ENCODE measurements around the gene MTHFD1L. TPM values are rescaled to one million over a fixed set of nuclear protein-coding genes. Genes with fewer than 3 reads are reported as not detected.

The MTHFD1L gene
- total and polyA plus RNA-seq, 2 of the 4 experiments (the other 2 are of a cell fraction), result 43.5 to 53.2 TPM

- Histone ChIP-seq H4K20me1 (ENCODE audit: insufficient read depth, low read length) (no peaks in the 10 kb centered on the region; the same call in 1 of the 2 replicates), H4K5ac (ENCODE audit: low read depth, low read length) (no peak overlapping the region), H2BK20ac (ENCODE audit: low read depth, low read length) (no peak overlapping the region), H4K8ac (ENCODE audit: low read depth in 2 of 2, low read length in 2 of 2) (no peak overlapping the region), H3K14ac (replicated peaks; ENCODE audit: low read depth, low read length) (no peak overlapping the region), H3K79me1 (ENCODE audit: low read depth in 1 of 2, low read length in 2 of 2) (peaks cover 20 to 28% of the 10 kb centered on the region in 2 experiments), H2BK15ac (ENCODE audit: low read depth, low read length) (no peak overlapping the region), H3K4me2 (ENCODE audit: low read depth, low read length) (no peak overlapping the region), H3K23ac (ENCODE audit: low read depth, low read length) (no peak overlapping the region), H3K9me3 (ENCODE audit: control insufficient read depth, insufficient read depth, low read length) (no peaks in the 10 kb centered on the region), H4K91ac (ENCODE audit: insufficient read depth, low read depth, low read length) (no peak overlapping the region), H3K36me3 (ENCODE audit: control insufficient read depth, insufficient read depth, low read length) (peaks cover 23% of the 10 kb centered on the region), H3K4me3 (ENCODE audit: insufficient read depth, low read depth, low read length) (no peak overlapping the region), H2AFZ (replicated peaks; ENCODE audit: low read length, poor library complexity) (no peak overlapping the region), H3K4me1 (ENCODE audit: control insufficient read depth, insufficient read depth, low read length) (peaks cover 3% of the 10 kb centered on the region), H3K4ac (ENCODE audit: low read depth, low read length) (no peak overlapping the region), H3K9me1 (ENCODE audit: insufficient read depth, low read length) (peaks cover 6% of the 10 kb centered on the region), H2AK5ac (ENCODE audit: low read depth, low read length) (no peak overlapping the region), H2BK120ac (ENCODE audit: low read depth, low read length) (no peak overlapping the region), H3K9ac (ENCODE audit: low read depth, low read length) (no peak overlapping the region), H2BK5ac (ENCODE audit: low read depth, low read length, poor library complexity, severe bottlenecking) (no peak overlapping the region), H3K27me3 (ENCODE audit: control insufficient read depth, insufficient read depth, low read length) (no peaks in the 10 kb centered on the region), H3K56ac (ENCODE audit: extremely low read depth, insufficient read depth, low read length) (no peak overlapping the region), H3K27ac (ENCODE audit: insufficient read depth, low read length) (no peak overlapping the region), H3K18ac (ENCODE audit: low read depth, low read length) (no peak overlapping the region), H2AK9ac (replicated peaks; ENCODE audit: low read depth, low read length, poor library complexity) (no peak overlapping the region)
- dilution Hi-C loops (cut with HindIII; ENCODE audit: low sequenced_read_pairs, unreplicated experiment) (no loop called here), intact Hi-C loops (cut with micrococcal nuclease) (no loop called here), in situ Hi-C loops (cut with MboI; ENCODE audit: low sequenced_read_pairs) (no loop called here)
- DNase-seq, result no peak
- WGBS, 2 experiments (ENCODE audit: extremely low coverage in 2 of 2, insufficient read length in 1 of 2), result 100% methylated on average over 4 of the region's 6 CpGs; no CpG with 5 or more reads in 1 of the 2 experiments
- no TSS peak for BruUV-seq (replicated peaks)
- ATAC-seq (ENCODE audit: low read depth), result no peak
- no peak for TF ChIP-seq MAFK (IDR thresholded peaks at IDR 0.05; ENCODE audit: low read depth, low read length)
- no peak for TF ChIP-seq RCOR1 (IDR thresholded peaks at IDR 0.05; ENCODE audit: insufficient replicate concordance, low read length)
- no peak for TF ChIP-seq MXI1 (IDR thresholded peaks at IDR 0.05; ENCODE audit: borderline replicate concordance, low read depth, low read length)
- no peak for TF ChIP-seq SMC3 (IDR thresholded peaks at IDR 0.05; ENCODE audit: low read depth, low read length)
- TF ChIP-seq, protein P1, sequence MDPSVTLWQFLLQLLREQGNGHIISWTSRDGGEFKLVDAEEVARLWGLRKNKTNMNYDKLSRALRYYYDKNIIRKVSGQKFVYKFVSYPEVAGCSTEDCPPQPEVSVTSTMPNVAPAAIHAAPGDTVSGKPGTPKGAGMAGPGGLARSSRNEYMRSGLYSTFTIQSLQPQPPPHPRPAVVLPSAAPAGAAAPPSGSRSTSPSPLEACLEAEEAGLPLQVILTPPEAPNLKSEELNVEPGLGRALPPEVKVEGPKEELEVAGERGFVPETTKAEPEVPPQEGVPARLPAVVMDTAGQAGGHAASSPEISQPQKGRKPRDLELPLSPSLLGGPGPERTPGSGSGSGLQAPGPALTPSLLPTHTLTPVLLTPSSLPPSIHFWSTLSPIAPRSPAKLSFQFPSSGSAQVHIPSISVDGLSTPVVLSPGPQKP (IDR thresholded peaks at IDR 0.05; ENCODE audit: borderline replicate concordance, low read depth, low read length), result no peak
- TF ChIP-seq FOS (IDR thresholded peaks at IDR 0.05; ENCODE audit: low read depth, low read length), result no peak
- no peak for TF ChIP-seq RFX5 (IDR thresholded peaks at IDR 0.05; ENCODE audit: low read depth, low read length)
- no peak for TF ChIP-seq BHLHE40 (IDR thresholded peaks at IDR 0.05; ENCODE audit: low read depth, low read length)
- TF ChIP-seq CHD1 (IDR thresholded peaks at IDR 0.05; ENCODE audit: low read depth, low read length), result no peak
- TF ChIP-seq RAD21 (IDR thresholded peaks at IDR 0.05; ENCODE audit: low read length), result no peak
- no peak for TF ChIP-seq MAZ (IDR thresholded peaks at IDR 0.05; ENCODE audit: borderline replicate concordance, low read depth, low read length)
- no peak for TF ChIP-seq CTCF (conservative IDR thresholded peaks at IDR 0.05; ENCODE audit: low read depth, low read length)
- no peak for TF ChIP-seq USF2 (IDR thresholded peaks at IDR 0.05; ENCODE audit: low read depth, low read length)
- no peak for TF ChIP-seq CEBPB (IDR thresholded peaks at IDR 0.05; ENCODE audit: low read depth, low read length)
- no peak for TF ChIP-seq NFE2L2 (IDR thresholded peaks at IDR 0.05; ENCODE audit: low read depth, low read length)
- no peak for TF ChIP-seq POLR2A (IDR thresholded peaks at IDR 0.05; ENCODE audit: low read depth, low read length)
- ChIA-PET POLR2A (ENCODE audit: unreplicated experiment) (no interaction called here), CTCF (interaction anchor here (1.6 to 2.2 kb wide), 2 partner anchors 10 to 246 kb away, joined by 3 to 7 read pairs; no protein-coding TSS in a partner anchor)
Measured at GRCh38 chr6:151078655-151079054, 213.2 kb downstream of the MTHFD1L start.
